Prostate gland (tissue), 2 donors: ENCODE results near the gene MESP2.

Source experiments
- POLR2AphosphoS5 ChIP-seq: sonication (generic); formaldehyde crosslinking; IDR thresholded peaks from one replicate; pipeline ENCODE4 v1.6.1; 2017; ENCODE audit warnings: antibody characterized with exemption
- TF ChIP-seq, protein P1 (sequence below), 4 experiments: fragments of 200-600 bp in 2 of 4; fragments of 450-650 bp in 2 of 4; sonication (generic) in 2 of 4; IDR thresholded peaks; 1 replicate in 3 of 4; 2 replicates in 1 of 4; pipeline ENCODE4 v1.5.1; 2016 to 2019; ENCODE audit warnings: antibody characterized with exemption in 4 of 4, mild to moderate bottlenecking in 2 of 4, moderate library complexity in 2 of 4

DNA sequence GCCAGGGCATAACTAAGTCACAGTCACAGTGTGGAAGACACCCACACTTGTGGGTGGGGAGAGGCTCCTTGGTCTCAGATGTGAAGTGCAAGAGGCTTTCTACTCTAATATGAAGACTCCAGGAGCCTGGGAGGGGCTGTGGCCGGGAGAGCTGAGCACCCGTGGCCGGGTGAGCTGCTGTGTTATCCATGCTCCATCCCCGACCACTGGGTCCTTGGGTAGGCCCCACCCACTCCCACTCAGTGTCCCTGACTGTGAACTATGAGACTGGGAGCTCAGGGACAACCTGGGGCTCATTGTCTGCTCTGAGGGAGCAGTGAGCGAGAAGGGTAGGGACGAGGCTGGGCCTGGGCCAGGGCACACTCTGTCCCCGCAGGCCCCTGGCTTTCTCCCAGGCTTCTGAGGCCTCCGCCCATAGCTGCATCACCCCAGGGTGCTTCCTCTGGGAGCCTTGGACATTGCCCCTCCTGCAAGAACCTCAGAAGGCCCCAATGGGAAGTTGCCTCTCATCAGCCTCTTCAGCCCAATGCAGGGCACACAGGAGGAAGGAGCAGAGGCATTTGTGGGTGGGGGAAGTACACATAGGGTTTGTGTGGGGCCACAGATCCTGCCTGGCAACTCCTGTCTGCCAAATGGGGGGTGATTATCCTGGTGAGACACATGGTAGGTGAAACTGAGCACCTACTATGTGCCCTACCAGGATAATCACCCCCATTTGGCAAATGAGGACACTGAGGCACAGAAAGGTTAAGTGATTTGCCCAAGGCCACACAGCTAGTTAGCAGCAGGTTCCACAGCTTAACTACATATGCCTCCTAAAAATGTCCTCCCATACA, 36.1 kb downstream of the MESP2 start:
- TF ChIP-seq, protein P1, sequence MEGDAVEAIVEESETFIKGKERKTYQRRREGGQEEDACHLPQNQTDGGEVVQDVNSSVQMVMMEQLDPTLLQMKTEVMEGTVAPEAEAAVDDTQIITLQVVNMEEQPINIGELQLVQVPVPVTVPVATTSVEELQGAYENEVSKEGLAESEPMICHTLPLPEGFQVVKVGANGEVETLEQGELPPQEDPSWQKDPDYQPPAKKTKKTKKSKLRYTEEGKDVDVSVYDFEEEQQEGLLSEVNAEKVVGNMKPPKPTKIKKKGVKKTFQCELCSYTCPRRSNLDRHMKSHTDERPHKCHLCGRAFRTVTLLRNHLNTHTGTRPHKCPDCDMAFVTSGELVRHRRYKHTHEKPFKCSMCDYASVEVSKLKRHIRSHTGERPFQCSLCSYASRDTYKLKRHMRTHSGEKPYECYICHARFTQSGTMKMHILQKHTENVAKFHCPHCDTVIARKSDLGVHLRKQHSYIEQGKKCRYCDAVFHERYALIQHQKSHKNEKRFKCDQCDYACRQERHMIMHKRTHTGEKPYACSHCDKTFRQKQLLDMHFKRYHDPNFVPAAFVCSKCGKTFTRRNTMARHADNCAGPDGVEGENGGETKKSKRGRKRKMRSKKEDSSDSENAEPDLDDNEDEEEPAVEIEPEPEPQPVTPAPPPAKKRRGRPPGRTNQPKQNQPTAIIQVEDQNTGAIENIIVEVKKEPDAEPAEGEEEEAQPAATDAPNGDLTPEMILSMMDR (IDR thresholded peaks at IDR 0.05), result no peak
- TF ChIP-seq POLR2AphosphoS5, result peak; percentile 81
